HepG2 (cell line): ENCODE results near the gene SYVN1. TPM values are rescaled to one million over a fixed set of nuclear protein-coding genes. Genes with fewer than 3 reads are reported as not detected.

Experiments used
- FOXP1 ChIP-seq, 2 experiments: fragments of 450-650 bp in 1 of 2; IDR thresholded peaks; 2 replicates each; pipeline ENCODE4 v1.6.1; 2017 to 2018; ENCODE audit warnings: antibody characterized with exemption in 1 of 2
- KDM5A ChIP-seq: fragments of 200-600 bp; sonication (generic); IDR thresholded peaks from 2 replicates; pipeline ENCODE4 v1.7.0; 2018; ENCODE audit warnings: antibody characterized with exemption, mild to moderate bottlenecking, low read length, borderline replicate concordance
- MYPOP ChIP-seq: sonication (generic); formaldehyde crosslinking; IDR thresholded peaks from 2 replicates; pipeline ENCODE4 v1.8.1; 2023; ENCODE audit warnings: mild to moderate bottlenecking, moderate library complexity, missing genetic modification reagents
- NFYB ChIP-seq: sonication (generic); formaldehyde crosslinking; IDR thresholded peaks from 2 replicates; pipeline ENCODE4 v1.4.0; 2020; ENCODE audit warnings: missing genetic modification reagents
- PATZ1 ChIP-seq: sonication (generic); formaldehyde crosslinking; IDR thresholded peaks from 2 replicates; pipeline ENCODE4 v1.4.0; 2020; ENCODE audit warnings: missing genetic modification reagents
- STAT5B ChIP-seq: sonication (generic); formaldehyde crosslinking; IDR thresholded peaks from 2 replicates; pipeline ENCODE4 v1.4.0; 2020; ENCODE audit warnings: missing genetic modification reagents
- TAF15 ChIP-seq: fragments of 200-400 bp; formaldehyde crosslinking; IDR thresholded peaks from one replicate; pipeline ENCODE4 v1.6.1; 2018; ENCODE audit warnings: mild to moderate bottlenecking, low read depth, low read length; ENCODE audit not compliant: poor library complexity, severe bottlenecking
- XBP1 ChIP-seq: sonication (generic); formaldehyde crosslinking; IDR thresholded peaks from 2 replicates; pipeline ENCODE4 v1.5.0; 2020; ENCODE audit warnings: missing genetic modification reagents
- ZBTB49 ChIP-seq: sonication (generic); formaldehyde crosslinking; IDR thresholded peaks from 2 replicates; pipeline ENCODE4 v1.4.0; 2020; ENCODE audit warnings: missing genetic modification reagents, borderline replicate concordance
- ZGPAT ChIP-seq: IDR thresholded peaks from 2 replicates; pipeline ENCODE4 v1.6.1; 2016; ENCODE audit warnings: mild to moderate bottlenecking
- ZNF646 ChIP-seq: sonication (generic); formaldehyde crosslinking; IDR thresholded peaks from 2 replicates; pipeline ENCODE4 v1.9.0; 2021; ENCODE audit warnings: mild to moderate bottlenecking, missing genetic modification reagents
- ZNF691 ChIP-seq: sonication (generic); formaldehyde crosslinking; IDR thresholded peaks from 2 replicates; pipeline ENCODE4 v1.4.0; 2020; ENCODE audit warnings: missing genetic modification reagents, low read depth, mild to moderate bottlenecking, borderline replicate concordance
- ZNF816 ChIP-seq: sonication (generic); formaldehyde crosslinking; IDR thresholded peaks from 2 replicates; pipeline ENCODE4 v1.8.0; 2022; ENCODE audit warnings: missing genetic modification reagents, mild to moderate bottlenecking, borderline replicate concordance
- polyA plus RNA-seq, 8 experiments: library from polyadenylated mRNA; depleted of rRNA in 3 of 8; stranded (reverse) in 7 of 8; unstranded in 1 of 8; fragments of >200 nt; fragmentation: Illumina TruSeq in 4 of 8; extraction: Trizol in 4 of 8; gene quantifications; 2 replicates each; pipeline versions ENCODE4 v1.2.1 to v1.2.3, GENCODE V29; 2011 to 2016; ENCODE audit warnings: low read depth in 4 of 8, missing spikeins in 1 of 8, mixed read lengths in 1 of 8; ENCODE audit not compliant: insufficient read depth in 1 of 8
- total RNA-seq, 5 experiments: library from RNA; depleted of rRNA; stranded (reverse); fragments of >200 nt; fragmentation: Illumina TruSeq; extraction: Trizol; gene quantifications; 2 replicates each; pipeline ENCODE4 v1.2.3, GENCODE V29; 2016; ENCODE audit warnings: low read depth in 1 of 5

SYVN1 gene
- total and polyA plus RNA-seq, 2 of the 13 experiments (the other 11 are each of a cell fraction or from before 2014, with no cell fraction given): 10.3 to 22.5 TPM

GRCh38 chr11:65132988-65133700 lies 1.2 kb downstream of the SYVN1 start (continued):
- TF ChIP-seq NFYB (no peak), ZBTB49 (no peak), ZNF646 (CRISPR knock-in tag) (no peak), FOXP1 (IDR thresholded peaks at IDR 0.05) (no peak), FOXP1 (CRISPR knock-in tag; IDR thresholded peaks at IDR 0.05) (no peak), ZGPAT (CRISPR knock-in tag) (0 out of 2 replicates have a peak, but pooled peaks have one; percentile 5), TAF15 (no peak), MYPOP (CRISPR knock-in tag) (0 out of 2 replicates have a peak, but pooled peaks have one; percentile 17), XBP1 (CRISPR knock-in tag) (no peak), ZNF691 (CRISPR knock-in tag) (no peak), ZNF816 (no peak), PATZ1 (CRISPR knock-in tag) (0 out of 2 replicates have a peak, but pooled peaks have one; percentile 15), KDM5A (no peak), STAT5B (CRISPR knock-in tag) (no peak)
